GM18499 (cell line): ENCODE measurements around the gene SHISA9.

Experiments used
- ATAC-seq: cut with Tn5 transposase; IDR thresholded peaks from one replicate; pipeline ENCODE4 v1.9.1; 2021; ENCODE audit warnings: moderate number of reproducible peaks; ENCODE audit not compliant: insufficient read depth, unreplicated experiment

The SHISA9 gene

DNA sequence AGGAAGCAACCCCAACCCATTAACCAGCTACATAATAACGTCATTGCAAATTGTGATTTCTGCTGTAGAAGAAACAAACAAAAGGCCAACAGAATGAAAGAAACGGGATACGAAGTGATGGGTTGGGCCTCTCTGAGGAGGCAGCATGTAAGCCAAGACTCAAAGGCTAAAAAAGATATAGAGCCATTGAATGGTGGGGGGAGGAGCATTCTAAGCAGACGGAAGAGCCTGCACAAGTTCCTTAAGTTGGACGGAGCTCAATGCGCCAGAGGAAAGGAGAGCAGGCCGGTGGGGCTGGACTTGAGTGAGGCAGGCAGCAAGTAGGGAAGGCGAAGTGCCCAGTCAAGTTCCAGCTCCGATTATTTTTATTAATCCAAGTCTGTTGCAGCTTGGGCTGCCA, 160.3 kb downstream of the SHISA9 start:
- no peak for ATAC-seq

GRCh38 chr16:13062219-13062618, 160.8 kb downstream of the SHISA9 start:
- no peak for ATAC-seq

GRCh38 chr16:13063457-13063856, 162.1 kb downstream of the SHISA9 start:
- no peak for ATAC-seq

GRCh38 chr16:13064821-13065220, 163.4 kb downstream of the SHISA9 start:
- ATAC-seq: no peak

DNA sequence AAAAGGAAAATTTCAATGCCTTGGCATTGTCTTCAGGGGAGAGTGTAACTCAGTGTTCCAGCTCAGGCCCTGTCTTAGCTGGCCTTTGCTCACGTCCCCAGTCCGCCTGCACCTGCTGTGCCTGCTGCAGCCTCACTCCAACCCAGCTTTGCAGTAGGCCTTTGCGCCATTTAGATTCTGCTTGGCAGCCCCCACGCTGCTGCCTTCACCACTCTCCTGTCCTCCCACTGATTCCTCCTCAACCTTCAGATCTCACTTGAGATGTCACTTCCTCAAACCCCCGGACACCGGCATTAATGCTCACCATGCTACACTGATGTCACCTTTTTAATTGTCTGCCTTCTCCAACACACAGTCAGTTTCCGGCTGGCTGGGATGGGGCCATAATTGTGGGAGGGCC, 166.2 kb downstream of the SHISA9 start:
- no peak for ATAC-seq

DNA sequence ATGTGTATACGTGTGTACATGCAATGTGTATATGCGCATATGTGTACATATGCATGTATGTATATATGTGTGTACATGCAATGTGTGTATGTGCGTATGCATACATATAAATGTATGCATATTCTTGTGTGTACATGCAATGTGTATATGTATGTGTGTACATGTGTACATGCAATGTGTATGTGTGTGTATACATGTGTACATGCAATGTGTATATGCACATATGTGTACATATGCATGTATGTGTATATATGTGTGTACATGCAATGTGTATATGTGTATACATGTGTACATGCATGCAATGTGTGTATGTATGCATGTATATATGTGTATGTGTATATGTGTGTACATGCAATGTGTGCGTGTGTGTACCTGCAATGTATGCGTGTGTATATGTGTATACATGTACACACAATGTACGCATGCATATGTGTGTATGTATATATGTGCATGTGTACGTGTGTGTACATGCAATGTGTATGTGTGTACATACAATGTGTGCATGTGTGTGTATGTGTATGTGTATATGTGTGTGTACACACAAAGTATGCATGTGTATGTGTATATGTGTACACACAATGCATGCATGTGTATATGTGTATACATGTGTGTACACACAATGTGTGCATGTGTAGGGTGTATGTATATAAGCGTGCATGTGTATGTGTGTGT, 167.7 kb downstream of the SHISA9 start:
- ATAC-seq: no peak

- no peak for ATAC-seq
These were observed 168.9 kb downstream of the SHISA9 start for GRCh38 chr16:13070268-13070667.

- no peak for ATAC-seq
These were observed 175.5 kb downstream of the SHISA9 start for GRCh38 chr16:13076878-13077277.

GRCh38 chr16:13077816-13078215, 176.4 kb downstream of the SHISA9 start:
- no peak for ATAC-seq

DNA sequence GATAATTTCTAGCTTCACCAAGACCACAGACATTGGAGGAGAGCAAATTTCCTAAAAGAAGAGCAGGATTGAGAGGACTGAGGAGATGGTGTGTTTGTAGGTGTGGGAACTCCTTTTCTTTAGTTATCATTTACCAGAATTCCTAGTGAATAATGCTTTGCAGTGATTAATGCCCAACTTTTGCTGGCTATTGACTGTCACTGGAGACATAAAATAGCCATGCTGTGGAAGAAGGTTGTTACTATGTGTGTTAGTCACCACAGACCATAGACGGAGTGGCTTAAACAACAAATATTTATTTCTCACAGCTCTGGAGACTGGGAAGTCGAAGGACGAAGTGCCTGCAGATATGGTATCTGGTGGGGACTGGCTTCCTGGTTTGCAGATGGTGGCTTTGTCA, 179.1 kb downstream of the SHISA9 start:
- no peak for ATAC-seq

GRCh38 chr16:13081825-13082331, 180.5 kb downstream of the SHISA9 start:
- ATAC-seq: no peak

DNA sequence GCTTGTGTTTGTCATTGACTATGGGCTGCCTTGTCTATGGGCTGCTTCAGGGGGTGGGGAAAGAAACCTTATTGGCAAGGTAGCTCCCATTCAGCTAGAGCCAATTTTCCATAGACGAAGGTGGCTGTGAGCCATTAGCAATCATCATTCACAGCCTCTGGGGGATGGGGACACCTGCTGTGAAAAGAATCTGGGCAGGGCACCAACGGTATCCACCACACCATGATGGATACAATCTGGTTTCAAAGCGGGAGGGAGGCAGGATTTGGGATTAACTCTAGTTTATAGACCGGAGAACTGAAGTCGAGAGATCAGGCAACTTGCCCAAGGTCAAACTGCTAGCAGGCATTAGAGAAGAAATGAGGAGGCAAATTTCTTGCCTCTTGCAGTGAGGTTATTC, 182.3 kb downstream of the SHISA9 start:
- ATAC-seq: no peak

GRCh38 chr16:13084331-13084730, 182.9 kb downstream of the SHISA9 start:
- no peak for ATAC-seq

GRCh38 chr16:13093661-13094060, 192.3 kb downstream of the SHISA9 start:
- ATAC-seq: no peak

DNA sequence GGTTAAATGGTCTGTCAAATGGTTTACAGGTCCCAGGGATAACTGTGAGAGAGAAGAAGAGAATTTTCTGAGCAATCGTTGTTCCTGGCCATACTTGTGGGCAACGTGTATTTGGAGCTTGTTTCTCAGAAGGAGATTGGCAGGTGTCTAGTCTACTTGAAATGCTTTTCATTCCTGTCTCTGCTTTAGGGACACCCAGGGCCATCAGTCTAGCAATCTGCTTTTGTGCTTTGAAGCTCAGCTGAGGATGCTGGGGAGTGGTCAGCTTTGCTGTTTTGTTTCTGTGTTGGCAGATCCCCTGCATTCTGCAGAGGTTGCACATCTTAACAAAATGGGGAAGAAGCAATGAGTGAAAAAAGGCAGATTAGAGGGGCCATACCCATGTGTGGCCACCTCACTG, 193.7 kb downstream of the SHISA9 start:
- no peak for ATAC-seq

DNA sequence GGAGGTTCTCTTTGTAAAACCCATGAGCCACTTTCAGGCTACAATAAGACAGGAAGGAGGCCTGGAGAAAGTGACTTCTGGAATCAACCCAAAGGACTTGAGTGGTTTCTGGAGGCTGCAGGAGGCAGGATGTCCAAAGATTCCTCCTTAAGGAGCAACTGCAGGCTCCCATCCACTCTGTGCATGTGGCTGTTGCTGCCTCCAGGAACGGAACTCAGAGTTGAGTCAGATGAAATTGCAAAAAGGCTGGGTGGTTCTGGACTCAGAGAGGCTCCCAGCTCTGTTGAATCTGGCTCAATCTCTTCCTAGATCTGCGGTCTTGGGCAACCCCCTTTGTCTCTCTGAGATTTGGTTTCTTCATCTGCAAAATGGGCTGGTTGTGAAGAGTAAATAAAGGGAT, 197.1 kb downstream of the SHISA9 start:
- no peak for ATAC-seq

DNA sequence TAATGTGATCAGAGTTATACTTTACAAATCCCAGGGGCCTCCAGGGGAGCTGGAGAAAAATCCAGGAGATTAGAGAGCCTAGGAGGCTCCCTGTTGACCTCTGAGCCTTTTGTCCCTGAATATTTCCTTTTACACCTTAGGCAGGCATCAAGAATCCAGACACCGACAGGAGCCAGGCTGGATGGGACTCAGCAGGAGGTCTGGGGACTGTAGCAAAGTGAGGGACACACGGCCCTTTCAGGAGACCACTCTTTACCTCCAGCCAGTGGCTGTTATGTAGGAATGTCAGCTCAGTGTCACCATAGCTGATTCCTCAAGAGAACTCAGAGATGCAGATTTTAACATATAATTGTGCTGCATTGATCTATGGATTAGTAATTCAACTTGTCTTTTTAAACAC, 198.4 kb downstream of the SHISA9 start:
- ATAC-seq: no peak

DNA sequence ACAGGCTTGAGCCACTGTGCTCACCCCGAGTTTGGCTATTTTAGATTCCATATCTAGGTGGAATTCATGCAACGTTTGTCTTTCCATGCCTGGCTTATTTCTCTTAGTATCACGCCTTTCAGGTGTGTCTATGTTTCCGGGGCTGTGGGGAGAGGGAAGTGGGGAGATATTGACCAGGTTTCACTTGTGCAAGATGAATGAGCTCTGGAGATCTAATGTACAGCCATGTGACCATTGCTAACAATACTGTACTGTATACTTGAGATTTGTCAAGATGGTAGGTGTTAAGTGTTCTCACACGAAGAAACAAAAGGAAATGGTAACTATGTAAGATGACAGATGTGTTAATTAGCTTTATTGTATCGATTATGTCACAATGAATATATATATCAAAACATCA, 199.6 kb downstream of the SHISA9 start:
- ATAC-seq: no peak

DNA sequence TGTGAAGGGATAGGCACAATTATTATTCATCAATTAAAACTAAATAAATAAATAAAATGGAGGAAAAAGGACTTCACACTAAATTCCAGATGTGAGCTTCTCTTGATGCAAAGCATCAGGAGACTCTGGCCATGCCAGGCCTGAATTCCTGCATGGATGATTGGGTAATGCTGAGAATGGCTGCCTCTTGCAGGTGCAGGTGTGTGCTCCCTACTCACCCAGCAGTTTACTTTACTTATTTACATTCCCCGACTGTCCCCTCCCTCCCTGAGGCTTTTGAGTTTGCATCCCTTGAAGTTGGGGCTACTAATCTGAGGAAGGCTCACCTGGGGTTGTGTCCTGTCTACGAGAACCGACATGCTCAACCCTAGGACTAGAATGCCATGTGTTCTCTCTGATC, 200.4 kb downstream of the SHISA9 start:
- ATAC-seq: no peak

DNA sequence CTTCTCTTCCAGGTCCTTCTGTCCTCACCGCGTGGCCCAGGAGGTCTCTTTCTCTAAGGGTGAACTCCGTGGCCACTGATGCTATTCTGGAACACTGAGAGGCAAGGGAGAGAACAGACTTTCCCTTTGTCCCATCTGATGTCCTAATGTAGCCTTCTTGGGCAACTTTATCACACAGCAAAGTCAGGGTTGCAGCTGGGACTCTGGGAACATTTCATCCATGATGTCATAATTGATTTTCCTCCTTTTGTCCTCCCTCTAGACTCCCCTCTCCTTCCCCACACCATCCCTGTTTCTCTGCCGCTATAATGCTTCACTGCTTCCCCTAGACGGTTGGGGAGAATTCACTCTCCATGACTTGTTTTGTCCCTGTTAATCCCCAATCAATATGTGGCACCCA, 201.0 kb downstream of the SHISA9 start:
- no peak for ATAC-seq

DNA sequence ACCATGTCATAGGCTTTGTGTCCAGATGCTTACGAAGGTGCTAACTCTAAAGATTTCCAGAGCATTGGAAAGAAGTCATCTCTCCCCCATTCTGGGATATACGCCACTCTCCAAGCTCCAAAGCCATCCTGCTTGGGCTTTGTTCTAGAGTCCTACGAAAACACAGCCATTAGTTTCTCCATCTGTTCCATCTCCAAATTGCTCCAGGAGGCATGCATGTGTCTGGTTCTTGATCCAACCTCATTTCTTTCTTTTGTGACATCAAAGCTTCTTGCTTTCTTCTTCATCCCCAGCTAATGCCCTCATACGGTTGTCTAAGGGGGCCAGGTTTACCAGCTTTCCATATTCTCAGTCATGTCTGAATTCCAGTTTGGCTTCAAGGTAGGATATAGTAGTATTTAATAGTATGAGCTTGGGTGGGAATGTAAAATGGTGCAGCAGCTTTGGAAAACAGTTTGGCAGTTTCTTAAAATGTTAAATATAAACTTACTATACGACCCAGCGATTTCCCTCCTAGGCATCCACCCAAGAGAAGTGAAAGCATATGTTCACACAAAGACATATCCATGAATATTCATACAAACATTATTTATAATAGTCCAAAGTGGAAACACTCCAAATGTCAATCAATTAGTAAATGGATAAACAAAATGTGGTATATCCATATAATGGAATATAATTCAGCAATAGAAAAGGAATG, 202.6 kb downstream of the SHISA9 start:
- ATAC-seq: no peak

GRCh38 chr16:13104772-13105171, 203.4 kb downstream of the SHISA9 start:
- ATAC-seq: no peak
